ENCODE data around the gene ALKBH6. TPM values are rescaled to one million over a fixed set of nuclear protein-coding genes. Genes with fewer than 3 reads are reported as not detected.
A peak's percentile ranks its signal among the peaks of the same experiment; 100 is the strongest.

Gene ALKBH6
- polyA plus RNA-seq, 1 donor (not counting 4 experiments of a cell fraction or from before 2014, with no cell fraction given), result 36.7 TPM

GRCh38 chr19:36058481-36059179 is 44.6 kb upstream of the ALKBH6 start:
- Histone ChIP-seq H3K79me2 (ENCODE audit: control insufficient read depth, insufficient read depth, low read length) (peaks cover 11% of the 10 kb centered on the region), H3K9me3 (ENCODE audit: control insufficient read depth, low read depth, low read length) (no peaks in the 10 kb centered on the region), H3K4me1 (ENCODE audit: control insufficient read depth, extremely low read depth, insufficient read depth, low read length) (peaks cover 11% of the 10 kb centered on the region), H3K9me1 (ENCODE audit: control insufficient read depth, extremely low read depth, insufficient read depth, low read length) (no peaks in the 10 kb centered on the region), H3K4me2 (ENCODE audit: control insufficient read depth, extremely low read depth, insufficient read depth, low read depth, low read length) (no peak overlapping the region), H3K36me3 (ENCODE audit: control insufficient read depth in 2 of 2, extremely low read depth in 1 of 2, insufficient read depth in 2 of 2, low read length in 2 of 2) (peaks cover 2 to 14% of the 10 kb centered on the region in 2 experiments), H4K20me1 (ENCODE audit: control insufficient read depth, extremely low read depth, insufficient read depth, low read length) (peaks cover 6% of the 10 kb centered on the region), H3K27me3 (ENCODE audit: control insufficient read depth, extremely low read depth, insufficient read depth, low read length) (no peaks in the 10 kb centered on the region), H3K4me3 (ENCODE audit: control insufficient read depth in 2 of 3, extremely low read depth in 1 of 3, insufficient read depth in 2 of 3, low read depth in 1 of 3, low read length in 3 of 3) (no peak overlapping the region), H3K9ac (ENCODE audit: control insufficient read depth, extremely low read depth, insufficient read depth, low read length) (no peak overlapping the region), H2AFZ (ENCODE audit: control insufficient read depth, low read length) (no peak overlapping the region), H3K27ac (ENCODE audit: control insufficient read depth, insufficient read depth, low read length) (no peak overlapping the region)
- dilution Hi-C loops (cut with MboI; ENCODE audit: extremely low pct_ligation_motif_present, low sequenced_read_pairs), result no loop called here
- no peak for TF ChIP-seq CTCF (optimal IDR thresholded peaks at IDR 0.05 in 1 of 3, IDR thresholded peaks at IDR 0.05 in 1 of 3, conservative IDR thresholded peaks at IDR 0.05 in 1 of 3; ENCODE audit: extremely low read depth in 1 of 3, insufficient read depth in 2 of 3, low read length in 3 of 3)
- DNase-seq (ENCODE audit: low read depth, low spot score) (no peak), FAIRE-seq (no peak)

GRCh38 chr19:36054733-36055686 is 41.0 kb upstream of the ALKBH6 start, which contains the start of gene WDR62:
WDR62 (plus strand) TSS chr19:36054897; CDS start chr19:36054972, 75 bp downstream.
- H3K79me2 ChIP-seq (ENCODE audit: control insufficient read depth, insufficient read depth, low read length), result peaks cover 11% of the 10 kb centered on the region
- H3K4me1 ChIP-seq (ENCODE audit: control insufficient read depth, extremely low read depth, insufficient read depth, low read length), result peaks cover 15% of the 10 kb centered on the region
- no peak for FAIRE-seq
- peak within 1 kb of the TSS; percentile 77 for H3K9ac ChIP-seq (ENCODE audit: control insufficient read depth, extremely low read depth, insufficient read depth, low read length)
- H3K36me3 ChIP-seq (ENCODE audit: control insufficient read depth in 2 of 2, extremely low read depth in 1 of 2, insufficient read depth in 2 of 2, low read length in 2 of 2), result peaks cover 2 to 10% of the 10 kb centered on the region in 2 experiments
- peaks cover 6% of the 10 kb centered on the region for H4K20me1 ChIP-seq (ENCODE audit: control insufficient read depth, extremely low read depth, insufficient read depth, low read length)
- no peaks in the 10 kb centered on the region for H3K27me3 ChIP-seq (ENCODE audit: control insufficient read depth, extremely low read depth, insufficient read depth, low read length)
- peak within 1 kb of the TSS; percentile 97 for H2AFZ ChIP-seq (ENCODE audit: control insufficient read depth, low read length)
- peak within 1 kb of the TSS; percentile 99 for H3K4me2 ChIP-seq (ENCODE audit: control insufficient read depth, extremely low read depth, insufficient read depth, low read depth, low read length)
- no peaks in the 10 kb centered on the region for H3K9me1 ChIP-seq (ENCODE audit: control insufficient read depth, extremely low read depth, insufficient read depth, low read length)
- dilution Hi-C loops (cut with MboI; ENCODE audit: extremely low pct_ligation_motif_present, low sequenced_read_pairs), result no loop called here
- H3K4me3 ChIP-seq (ENCODE audit: control insufficient read depth in 2 of 3, extremely low read depth in 1 of 3, insufficient read depth in 2 of 3, low read depth in 1 of 3, low read length in 3 of 3), result peak within 1 kb of the TSS; percentile 72 to 87 (median 87)
- TF ChIP-seq EZH2 (IDR thresholded peaks at IDR 0.05; ENCODE audit: low read length), result no peak
- TF ChIP-seq CTCF (optimal IDR thresholded peaks at IDR 0.05 in 1 of 3, IDR thresholded peaks at IDR 0.05 in 1 of 3, conservative IDR thresholded peaks at IDR 0.05 in 1 of 3; ENCODE audit: extremely low read depth in 1 of 3, insufficient read depth in 2 of 3, low read length in 3 of 3), result no peak
- H3K27ac ChIP-seq (ENCODE audit: control insufficient read depth, insufficient read depth, low read length), result peak within 1 kb of the TSS; percentile 77
- DNase-seq (ENCODE audit: low read depth, low spot score), result no peak
- H3K9me3 ChIP-seq (ENCODE audit: control insufficient read depth, low read depth, low read length), result no peaks in the 10 kb centered on the region
